H9 (cell line): Measurements from ENCODE around the gene TACR1. TPM values are rescaled to one million over a fixed set of nuclear protein-coding genes. Genes with fewer than 3 reads are reported as not detected.

Experiments used
- DNase-seq: peaks from one replicate; pipeline ENCODE4 v3.0.0-alpha.2; 2017
- H2AFZ ChIP-seq: one replicate; pipeline ENCODE4 v1.6.1; 2013; ENCODE audit warnings: mild to moderate bottlenecking, low read length, control low read depth, moderate library complexity
- H2AK5ac ChIP-seq: 2 replicates; pipeline ENCODE4 v1.6.1; 2013; ENCODE audit warnings: low read length, control low read depth, mixed read lengths; ENCODE audit not compliant: insufficient read length
- H2BK120ac ChIP-seq: one replicate; pipeline ENCODE4 v1.6.1; 2013; ENCODE audit warnings: low read depth, mild to moderate bottlenecking, low read length, control low read depth, inconsistent platforms; ENCODE audit not compliant: poor library complexity, severe bottlenecking
- H2BK12ac ChIP-seq: 2 replicates; pipeline ENCODE4 v1.6.1; 2013; ENCODE audit warnings: low read length, control low read depth, mixed read lengths, low read depth; ENCODE audit not compliant: insufficient read length
- H2BK15ac ChIP-seq: 2 replicates; pipeline ENCODE4 v1.6.1; 2013; ENCODE audit warnings: low read depth, low read length, control low read depth
- H2BK20ac ChIP-seq: one replicate; pipeline ENCODE4 v1.6.1; 2013; ENCODE audit warnings: low read depth, mild to moderate bottlenecking, low read length, control low read depth, inconsistent platforms; ENCODE audit not compliant: poor library complexity, severe bottlenecking
- H2BK5ac ChIP-seq: 2 replicates; pipeline ENCODE4 v1.6.1; 2013; ENCODE audit warnings: low read length, control low read depth, mixed read lengths; ENCODE audit not compliant: insufficient read length
- H3K14ac ChIP-seq: 2 replicates; pipeline ENCODE4 v1.6.1; 2013; ENCODE audit warnings: low read length, control low read depth; ENCODE audit not compliant: insufficient read depth
- H3K18ac ChIP-seq: 2 replicates; pipeline ENCODE4 v1.6.1; 2013; ENCODE audit warnings: low read depth, mild to moderate bottlenecking, mixed read lengths, low read length, control low read depth; ENCODE audit not compliant: insufficient read length
- H3K23ac ChIP-seq: 2 replicates; pipeline ENCODE4 v1.6.1; 2013; ENCODE audit warnings: low read length, control low read depth, mixed read lengths, low read depth; ENCODE audit not compliant: insufficient read length
- H3K23me2 ChIP-seq: 2 replicates; pipeline ENCODE4 v1.6.1; 2013; ENCODE audit warnings: low read depth, mild to moderate bottlenecking, mixed read lengths, low read length, control low read depth; ENCODE audit not compliant: insufficient read length, poor library complexity, severe bottlenecking
- H3K27ac ChIP-seq: 2 replicates; pipeline ENCODE4 v1.5.1; 2013; ENCODE audit warnings: low read length, control low read depth, mixed read lengths, low read depth; ENCODE audit not compliant: insufficient read length
- H3K27me3 ChIP-seq: 2 replicates; pipeline ENCODE4 v1.6.1; 2013; ENCODE audit warnings: low read length, control low read depth, inconsistent platforms; ENCODE audit not compliant: insufficient read depth
- H3K4ac ChIP-seq: 2 replicates; pipeline ENCODE4 v1.6.1; 2013; ENCODE audit warnings: low read depth, mild to moderate bottlenecking, control low read depth, inconsistent platforms, low read length, moderate library complexity
- H3K4me1 ChIP-seq: 2 replicates; pipeline ENCODE4 v1.6.1; 2013; ENCODE audit warnings: low read length, control low read depth, inconsistent platforms; ENCODE audit not compliant: insufficient read depth
- H3K4me2 ChIP-seq: 2 replicates; pipeline ENCODE4 v1.6.1; 2013; ENCODE audit warnings: low read length, control low read depth, mixed read lengths; ENCODE audit not compliant: insufficient read length, insufficient read depth
- H3K56ac ChIP-seq: 2 replicates; pipeline ENCODE4 v1.6.1; 2013; ENCODE audit warnings: low read depth, mild to moderate bottlenecking, mixed read lengths, low read length, control low read depth; ENCODE audit not compliant: insufficient read length
- H3K79me1 ChIP-seq: 2 replicates; pipeline ENCODE4 v1.6.1; 2013; ENCODE audit warnings: low read depth, mild to moderate bottlenecking, moderate library complexity, low read length, control low read depth, inconsistent platforms; ENCODE audit not compliant: insufficient read depth, poor library complexity, severe bottlenecking
- H3K79me2 ChIP-seq: 2 replicates; pipeline ENCODE4 v1.6.1; 2013; ENCODE audit warnings: low read length, control low read depth, inconsistent platforms; ENCODE audit not compliant: insufficient read depth
- H3K9ac ChIP-seq: 2 replicates; pipeline ENCODE4 v1.6.1; 2013; ENCODE audit warnings: low read length, control low read depth, mixed read lengths; ENCODE audit not compliant: insufficient read length; ENCODE audit errors: extremely low read depth
- H3K9me3 ChIP-seq: one replicate; pipeline ENCODE4 v1.6.1; 2013; ENCODE audit warnings: low read depth, low read length, inconsistent platforms; ENCODE audit not compliant: control insufficient read depth
- H3T11ph ChIP-seq: one replicate; pipeline ENCODE4 v1.6.1; 2013; ENCODE audit warnings: mild to moderate bottlenecking, low read length, control low read depth, inconsistent platforms
- H4K20me1 ChIP-seq: one replicate; pipeline ENCODE4 v1.6.1; 2013; ENCODE audit not compliant: control insufficient read depth, insufficient read length, insufficient read depth
- H4K5ac ChIP-seq: 2 replicates; pipeline ENCODE4 v1.6.1; 2013; ENCODE audit warnings: low read depth, mild to moderate bottlenecking, mixed read lengths, low read length, control low read depth; ENCODE audit not compliant: insufficient read length
- H4K8ac ChIP-seq: replicated peaks from 2 replicates; pipeline ENCODE4 v1.6.1; 2013; ENCODE audit warnings: low read length, control low read depth, mixed read lengths, low read depth; ENCODE audit not compliant: insufficient read length
- H4K91ac ChIP-seq: 2 replicates; pipeline ENCODE4 v1.6.1; 2013; ENCODE audit warnings: low read depth, mild to moderate bottlenecking, moderate library complexity, mixed read lengths, low read length, control low read depth; ENCODE audit not compliant: insufficient read length
- H3K27ac Mint-ChIP-seq, 3 experiments: 2 replicates in 2 of 3; 3 replicates in 1 of 3; pipeline ENCODE4 v1.8.0; 2020 to 2021; ENCODE audit warnings: mixed read lengths in 3 of 3, mild to moderate bottlenecking in 1 of 3, moderate library complexity in 1 of 3
- H3K27me3 Mint-ChIP-seq: 2 replicates; pipeline ENCODE4 v1.8.0; 2021; ENCODE audit warnings: low read depth, mild to moderate bottlenecking, moderate library complexity, mixed read lengths
- H3K36me3 Mint-ChIP-seq, 3 experiments: 2 replicates in 2 of 3; 3 replicates in 1 of 3; pipeline ENCODE4 v1.8.0; 2020 to 2021; ENCODE audit warnings: low read depth in 3 of 3, mixed read lengths in 3 of 3; ENCODE audit not compliant: insufficient read depth in 1 of 3
- H3K4me1 Mint-ChIP-seq, 2 experiments: 2 replicates each; pipeline ENCODE4 v1.8.0; 2020; ENCODE audit warnings: mixed read lengths in 2 of 2
- H3K4me3 Mint-ChIP-seq, 2 experiments: 2 replicates in 1 of 2; 3 replicates in 1 of 2; pipeline ENCODE4 v1.8.0; 2020 to 2021; ENCODE audit warnings: mild to moderate bottlenecking in 2 of 2, mixed read lengths in 2 of 2, moderate library complexity in 1 of 2
- H3K9me3 Mint-ChIP-seq, 2 experiments: 2 replicates in 1 of 2; 3 replicates in 1 of 2; pipeline ENCODE4 v1.8.0; 2020; ENCODE audit warnings: mild to moderate bottlenecking in 2 of 2, mixed read lengths in 2 of 2, moderate library complexity in 1 of 2
- WGBS: extraction: QIAGEN DNeasy Blood & Tissue Kit; methylation state at CpG from one replicate; pipeline ENCODE4 v1.1.7; 2013; ENCODE audit warnings: missing lambda C conversion rate, low lambda C conversion rate, mixed read lengths; ENCODE audit not compliant: insufficient read length; ENCODE audit errors: extremely low coverage; 5-methylcytosine and 5-hydroxymethylcytosine counted together
- total RNA-seq: library from RNA; stranded (reverse); gene quantifications from 2 replicates; pipeline ENCODE4 v1.2.1, GENCODE V29; 2021
- TF ChIP-seq, protein P1 (sequence below): fragments of 200-600 bp; sonication (generic); conservative IDR thresholded peaks from 3 replicates; pipeline ENCODE4 v1.8.0; 2021; ENCODE audit warnings: antibody characterized with exemption, mild to moderate bottlenecking

TACR1 gene
- total RNA-seq, 1 experiment from 2014 or later = 1.4 TPM

DNA sequence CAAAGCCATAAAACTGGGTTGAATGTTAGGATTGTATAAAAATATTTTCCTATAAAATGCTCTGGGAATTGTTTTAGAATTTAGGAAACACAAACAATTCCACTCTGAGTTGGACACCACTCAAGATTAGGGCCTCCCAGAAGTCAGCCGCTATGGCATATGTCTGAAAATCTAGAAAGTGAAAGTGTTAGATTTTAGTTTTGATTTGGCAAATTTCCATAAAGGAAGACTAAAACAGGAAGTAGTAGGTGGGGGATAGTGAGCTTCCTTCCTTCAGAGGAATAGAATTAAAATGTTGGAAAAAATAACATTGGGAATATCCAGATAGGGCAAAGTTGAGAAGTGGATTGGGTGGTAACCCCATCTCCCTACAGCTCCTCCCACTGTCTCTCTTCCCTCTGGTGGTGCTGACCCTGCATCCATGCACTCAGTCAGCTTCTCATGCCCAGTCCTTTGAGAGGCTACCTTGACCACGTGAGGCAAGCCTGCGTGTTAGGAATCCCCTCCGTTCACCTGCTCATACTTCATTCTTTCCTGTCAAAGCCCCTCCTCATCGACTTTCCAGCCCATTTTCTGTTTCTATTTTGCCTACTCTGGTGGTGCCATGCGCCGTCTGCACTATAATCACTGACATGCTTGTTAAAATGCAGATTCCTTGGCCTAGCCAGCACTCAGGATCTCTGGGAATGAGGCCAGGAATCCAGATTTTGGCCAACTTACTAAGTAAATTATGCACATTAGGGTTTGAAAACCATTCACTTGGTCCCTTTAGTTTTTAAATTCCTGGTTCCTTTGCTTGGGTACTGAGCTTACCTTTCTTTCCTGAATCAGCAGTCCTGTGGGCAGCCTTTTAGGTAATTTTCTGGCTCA lies 157.4 kb downstream of the TACR1 start:
- H2BK20ac ChIP-seq = no peak overlapping the region
- H3K18ac ChIP-seq = no peak overlapping the region
- TF ChIP-seq, protein P1, sequence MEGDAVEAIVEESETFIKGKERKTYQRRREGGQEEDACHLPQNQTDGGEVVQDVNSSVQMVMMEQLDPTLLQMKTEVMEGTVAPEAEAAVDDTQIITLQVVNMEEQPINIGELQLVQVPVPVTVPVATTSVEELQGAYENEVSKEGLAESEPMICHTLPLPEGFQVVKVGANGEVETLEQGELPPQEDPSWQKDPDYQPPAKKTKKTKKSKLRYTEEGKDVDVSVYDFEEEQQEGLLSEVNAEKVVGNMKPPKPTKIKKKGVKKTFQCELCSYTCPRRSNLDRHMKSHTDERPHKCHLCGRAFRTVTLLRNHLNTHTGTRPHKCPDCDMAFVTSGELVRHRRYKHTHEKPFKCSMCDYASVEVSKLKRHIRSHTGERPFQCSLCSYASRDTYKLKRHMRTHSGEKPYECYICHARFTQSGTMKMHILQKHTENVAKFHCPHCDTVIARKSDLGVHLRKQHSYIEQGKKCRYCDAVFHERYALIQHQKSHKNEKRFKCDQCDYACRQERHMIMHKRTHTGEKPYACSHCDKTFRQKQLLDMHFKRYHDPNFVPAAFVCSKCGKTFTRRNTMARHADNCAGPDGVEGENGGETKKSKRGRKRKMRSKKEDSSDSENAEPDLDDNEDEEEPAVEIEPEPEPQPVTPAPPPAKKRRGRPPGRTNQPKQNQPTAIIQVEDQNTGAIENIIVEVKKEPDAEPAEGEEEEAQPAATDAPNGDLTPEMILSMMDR = no peak
- no CpG with 5 or more reads among the region's 7 CpGs for WGBS
- no peak for DNase-seq
- no peak overlapping the region for H2BK120ac ChIP-seq
- no peaks in the 10 kb centered on the region for H3K79me1 ChIP-seq
- H3K79me2 ChIP-seq = no peaks in the 10 kb centered on the region
- H3K23ac ChIP-seq = no peak overlapping the region
- Mint-ChIP-seq H3K4me1 (no peaks in the 10 kb centered on the region), H3K4me3 (no peak overlapping the region), H3K27me3 (no peaks in the 10 kb centered on the region; the same call in 1 of the 2 replicates), H3K9me3 (no peaks in the 10 kb centered on the region), H3K27ac (no peak overlapping the region), H3K36me3 (no peaks in the 10 kb centered on the region)
- no peak overlapping the region for H2AFZ ChIP-seq
- H3K27me3 ChIP-seq = no peaks in the 10 kb centered on the region
- H3K4me2 ChIP-seq = no peak overlapping the region
- no peak overlapping the region for H3K14ac ChIP-seq
- H3K27ac ChIP-seq = no peak overlapping the region
- no peak overlapping the region for H4K91ac ChIP-seq
- H4K20me1 ChIP-seq = no peaks in the 10 kb centered on the region
- H4K5ac ChIP-seq = no peak overlapping the region
- H2BK15ac ChIP-seq = no peak overlapping the region
- H3K4ac ChIP-seq = no peak overlapping the region
- no peak overlapping the region for H2BK5ac ChIP-seq
- H2BK12ac ChIP-seq = no peak overlapping the region
- no peak overlapping the region for H3K9ac ChIP-seq
- H3K23me2 ChIP-seq = no peaks in the 10 kb centered on the region
- no peak overlapping the region for H3K56ac ChIP-seq
- H2AK5ac ChIP-seq = no peak overlapping the region
- H3T11ph ChIP-seq = no peak overlapping the region
- H3K9me3 ChIP-seq = no peaks in the 10 kb centered on the region
- H4K8ac ChIP-seq = no peak overlapping the region
- H3K4me1 ChIP-seq = no peaks in the 10 kb centered on the region
